GM18505 (cell line): Measurements from ENCODE around the gene RAD9A.

Experiments
- ATAC-seq: cut with Tn5 transposase; IDR thresholded peaks from one replicate; pipeline ENCODE4 v1.9.1; 2021; ENCODE audit not compliant: unreplicated experiment
- POLR2A ChIP-seq: IDR thresholded peaks from 4 replicates; pipeline ENCODE4 v1.6.1; 2011; ENCODE audit warnings: borderline replicate concordance; ENCODE audit not compliant: insufficient read depth, insufficient read length; ENCODE audit errors: extremely low read depth

The RAD9A gene

DNA sequence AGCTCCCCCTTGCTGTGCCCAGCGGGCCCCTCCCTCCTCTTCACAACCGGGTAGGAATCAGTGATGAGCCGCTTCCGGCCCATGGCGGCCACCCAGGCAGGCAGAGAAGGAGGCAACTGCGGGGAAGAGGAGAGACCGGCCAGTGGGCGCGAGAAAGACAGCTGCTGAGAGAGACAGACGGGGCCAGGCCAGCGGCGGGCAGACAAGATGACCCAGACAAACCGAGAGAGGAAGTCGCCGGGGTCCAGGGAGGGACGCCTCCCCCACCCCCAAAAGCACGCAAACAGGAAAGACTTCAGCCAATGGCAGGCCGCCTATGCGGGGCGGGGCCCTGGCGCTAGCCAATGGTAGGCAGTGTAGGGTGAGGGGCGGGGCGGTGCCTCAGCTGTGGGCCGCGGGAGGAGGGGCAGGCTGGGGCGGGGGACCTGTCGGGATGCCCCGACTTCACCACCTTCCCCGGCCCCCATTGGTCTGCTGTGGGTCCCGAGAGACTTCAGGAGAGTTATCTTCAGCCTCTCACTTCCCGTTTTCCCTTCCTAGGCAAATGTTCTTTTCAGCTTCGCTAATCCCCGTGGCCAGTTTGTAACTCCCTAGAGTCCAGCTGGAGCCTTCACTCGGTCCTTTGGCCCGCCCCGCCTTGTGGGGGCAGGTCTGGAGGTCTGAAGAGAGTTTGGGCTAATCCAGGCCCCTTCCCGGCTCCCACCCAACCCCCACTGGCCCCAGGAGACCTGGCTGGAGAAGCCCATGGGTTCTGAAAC lies 38.3 kb upstream of the RAD9A start, which contains the start of gene POLD4:
Gene POLD4, minus strand, starts transcription at position 230 of the 758 bp plus-strand sequence. Its CDS starts 147 bp downstream, at position 83.
- ATAC-seq: peak; percentile 75
- TF ChIP-seq POLR2A: peak; percentile 93

DNA sequence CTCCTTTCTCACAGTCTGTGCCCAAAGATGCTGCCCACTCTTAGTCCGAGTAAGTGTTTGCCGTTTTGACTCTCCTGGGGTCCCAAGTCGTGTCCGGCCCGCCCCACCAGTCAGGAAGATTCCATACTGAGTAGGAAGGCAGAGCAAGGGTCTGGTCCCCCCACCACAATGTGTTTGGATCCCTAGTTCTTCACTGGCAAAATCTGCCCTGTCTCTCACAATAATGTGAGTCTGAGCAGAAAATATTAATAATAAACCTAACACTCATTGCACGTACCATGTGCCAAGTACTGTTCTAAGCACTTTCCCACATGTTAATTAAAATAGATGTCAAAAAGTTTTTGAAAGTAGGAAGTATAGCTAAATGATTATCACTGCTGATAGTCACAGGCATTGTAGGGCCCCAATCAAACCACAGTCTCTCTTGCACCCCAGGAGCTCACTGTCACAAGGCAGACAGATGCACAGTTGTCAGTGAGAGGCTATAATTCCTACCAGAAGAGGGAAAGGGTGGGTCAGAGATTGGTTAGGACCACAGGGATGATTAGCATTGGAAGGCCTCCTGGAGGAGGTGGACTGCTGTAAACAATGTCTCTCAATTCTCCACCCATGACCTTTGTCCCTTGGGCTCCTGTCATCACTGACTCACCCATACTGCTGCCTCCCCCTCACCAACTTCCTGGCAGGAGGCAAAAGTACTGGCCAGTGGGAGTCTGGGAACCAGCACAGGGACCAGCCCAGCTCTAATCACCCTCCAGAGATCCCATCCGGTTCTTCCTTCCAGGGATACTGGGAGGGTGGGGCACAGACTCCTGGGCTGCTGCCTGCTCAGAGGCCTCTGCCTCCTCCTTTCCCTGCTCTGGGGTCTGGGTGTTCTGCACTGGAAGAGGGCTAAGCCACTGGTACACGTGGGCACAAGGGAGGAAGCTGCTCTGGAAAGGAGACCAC lies 37.4 kb upstream of the RAD9A start:
- TF ChIP-seq POLR2A: peak; percentile 17
- peak; percentile 3 for ATAC-seq

DNA sequence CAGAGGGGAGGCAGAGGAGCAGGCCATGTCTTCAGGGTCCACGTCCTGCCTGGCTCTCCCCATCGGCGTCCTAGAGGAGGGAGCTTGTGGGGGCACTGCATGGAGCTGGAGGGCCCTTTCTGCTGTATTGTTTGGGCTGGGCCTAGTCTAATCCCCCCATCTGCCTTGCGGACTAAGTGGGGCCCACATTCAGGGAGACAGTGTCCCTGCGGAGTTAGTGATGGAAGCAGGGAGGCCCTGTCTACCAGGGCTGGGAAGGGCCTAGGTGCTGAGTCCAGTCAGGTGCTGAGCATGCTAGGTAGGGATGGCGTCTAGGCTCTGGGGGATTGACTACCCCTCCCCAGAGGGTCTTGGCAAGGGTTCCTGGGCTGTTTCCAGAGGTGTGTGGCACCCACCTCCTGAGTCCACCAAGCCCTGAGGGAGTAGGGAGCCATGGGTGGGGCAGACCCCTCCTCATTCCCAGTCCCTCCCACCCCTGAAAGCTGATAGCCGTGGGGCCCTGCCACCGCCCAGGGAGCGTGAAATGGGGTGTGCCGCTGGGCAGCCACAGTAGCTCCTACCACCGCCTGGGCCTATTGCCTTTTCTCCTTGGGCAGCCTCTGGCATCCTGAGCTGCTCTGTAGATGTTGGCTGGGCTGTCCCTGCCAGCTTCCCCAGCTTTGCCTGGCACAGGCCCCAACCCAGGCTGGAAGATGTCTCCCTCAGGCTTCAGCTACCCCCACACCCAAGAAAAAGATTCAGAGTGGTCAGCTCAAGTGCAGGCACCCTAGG lies 36.6 kb upstream of the RAD9A start:
- TF ChIP-seq POLR2A: no peak
- no peak for ATAC-seq

DNA sequence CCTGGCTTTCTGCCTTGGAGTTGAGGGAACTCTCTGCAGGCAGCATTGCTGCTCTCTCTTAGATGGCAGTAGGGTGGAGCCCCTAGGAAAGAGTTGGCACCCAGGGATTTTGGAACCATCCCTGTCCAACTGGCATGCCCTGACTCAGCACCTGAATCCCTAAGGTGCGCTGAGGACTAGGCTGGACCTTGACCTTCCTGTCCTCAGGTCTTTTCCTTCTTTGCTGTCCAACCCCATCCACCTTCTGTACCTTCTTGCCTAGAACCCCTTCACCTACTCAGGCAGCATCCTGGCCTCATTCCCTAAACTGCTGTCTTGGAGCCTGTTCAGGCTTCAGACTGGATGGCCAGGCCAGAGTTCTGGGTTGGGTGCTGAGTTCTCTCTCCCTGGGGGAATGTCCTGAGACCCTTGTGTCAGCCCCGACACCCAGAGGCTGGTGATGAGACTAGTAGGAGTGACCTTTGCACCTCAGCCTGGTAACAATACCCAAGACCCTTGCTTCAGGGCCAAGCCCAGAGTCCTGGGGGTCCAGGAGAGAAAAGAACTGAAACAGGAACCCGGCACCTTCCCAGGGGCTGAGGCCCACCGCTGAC lies 35.9 kb upstream of the RAD9A start:
- TF ChIP-seq POLR2A: no peak
- ATAC-seq: no peak

DNA sequence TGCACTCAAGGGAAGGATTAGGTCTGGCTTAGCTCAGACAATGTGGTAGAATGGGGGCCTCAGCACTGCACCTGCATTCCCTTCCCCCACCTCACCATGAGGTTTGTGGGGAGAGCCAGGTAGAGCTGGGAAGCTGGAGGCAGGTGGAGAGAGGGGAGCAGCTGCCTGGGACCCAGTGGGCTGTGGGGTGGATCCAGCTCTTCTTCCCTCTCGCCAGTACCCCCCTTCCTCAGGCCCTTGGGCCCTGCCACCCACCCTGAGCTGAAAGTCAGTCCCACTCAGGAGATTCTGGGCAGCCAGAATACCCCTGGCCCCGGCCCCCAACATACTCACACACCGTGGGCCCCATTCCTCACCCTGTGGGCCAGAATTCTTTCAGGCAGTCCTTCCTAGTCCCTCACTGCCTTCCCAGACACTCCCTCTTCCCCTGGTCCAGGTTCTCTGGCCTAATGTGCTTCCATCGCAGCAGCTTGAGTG lies 35.4 kb upstream of the RAD9A start:
- ATAC-seq: no peak
- TF ChIP-seq POLR2A: no peak

DNA sequence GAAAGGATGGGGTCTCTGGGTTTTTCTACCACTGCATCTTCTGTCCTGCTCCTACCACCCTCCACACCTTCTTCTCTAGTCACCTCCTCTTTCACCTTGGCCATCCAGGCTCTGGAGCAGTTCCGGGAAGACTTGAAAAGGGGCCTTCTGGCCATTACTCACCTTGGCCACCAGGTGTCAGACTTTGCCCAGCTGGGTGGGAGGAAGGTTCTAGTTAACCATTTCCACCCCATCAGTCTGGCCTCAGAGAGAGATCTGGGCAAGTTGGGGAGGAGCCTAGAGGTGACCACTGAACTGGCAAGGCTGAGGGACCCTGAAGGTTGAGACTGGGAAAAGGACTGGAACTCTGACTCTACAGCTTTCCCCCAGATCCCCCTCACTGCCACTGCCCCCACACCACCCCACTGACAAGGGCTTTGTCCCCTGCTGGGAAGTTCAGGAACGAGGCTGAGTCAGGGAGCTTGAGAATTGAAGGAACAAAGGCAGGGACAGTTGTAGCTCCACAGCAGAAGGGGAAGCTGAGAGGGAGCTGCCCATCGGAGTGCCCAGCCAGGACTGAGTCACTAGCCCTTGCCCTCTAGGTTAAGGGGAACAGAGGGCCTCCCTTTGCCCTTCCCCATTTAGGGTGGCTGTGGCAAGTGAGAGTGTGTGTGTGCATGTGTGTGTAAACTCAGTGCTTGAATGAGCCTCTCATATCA lies 34.8 kb upstream of the RAD9A start:
- TF ChIP-seq POLR2A: no peak
- no peak for ATAC-seq

DNA sequence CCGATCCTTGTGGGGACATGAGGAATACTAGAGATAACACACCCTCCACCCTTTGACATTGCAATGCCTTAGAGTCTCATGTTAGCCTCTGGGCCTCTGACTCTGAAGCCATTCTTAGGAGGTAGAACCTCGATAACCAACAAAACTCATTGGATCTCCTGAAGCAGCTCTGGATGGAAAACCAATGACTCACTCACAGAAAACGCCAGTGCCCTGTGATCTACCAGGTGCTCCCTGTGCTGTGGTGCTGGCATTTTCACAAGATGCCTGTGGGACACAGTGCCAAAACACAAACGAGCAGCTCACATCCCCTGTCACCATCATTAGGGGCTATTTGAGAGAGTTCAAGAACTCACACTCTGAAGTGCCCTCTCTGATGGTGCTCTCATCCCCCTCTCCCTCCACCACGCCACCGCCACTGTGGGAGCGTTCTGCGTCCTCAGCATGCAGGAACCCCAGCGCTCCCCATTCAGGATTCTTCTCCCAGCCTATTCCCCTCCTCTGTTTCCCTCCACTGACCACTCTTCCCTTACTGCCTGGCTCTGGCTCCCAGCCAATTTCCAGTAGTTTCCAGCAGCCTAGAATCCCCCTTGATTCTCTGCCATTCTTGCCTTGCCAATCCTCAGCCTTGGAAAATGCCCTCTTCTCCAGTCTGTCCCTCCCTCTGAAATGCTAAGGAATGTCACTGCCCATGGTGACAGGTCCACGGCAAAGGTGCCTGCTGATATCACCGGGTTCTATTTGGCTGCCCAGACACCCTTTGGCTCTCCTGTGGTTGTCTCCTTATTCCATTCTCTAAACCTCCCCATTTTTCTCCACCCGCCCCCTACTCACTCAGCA lies 33.7 kb upstream of the RAD9A start:
- no peak for ATAC-seq
- TF ChIP-seq POLR2A: no peak

DNA sequence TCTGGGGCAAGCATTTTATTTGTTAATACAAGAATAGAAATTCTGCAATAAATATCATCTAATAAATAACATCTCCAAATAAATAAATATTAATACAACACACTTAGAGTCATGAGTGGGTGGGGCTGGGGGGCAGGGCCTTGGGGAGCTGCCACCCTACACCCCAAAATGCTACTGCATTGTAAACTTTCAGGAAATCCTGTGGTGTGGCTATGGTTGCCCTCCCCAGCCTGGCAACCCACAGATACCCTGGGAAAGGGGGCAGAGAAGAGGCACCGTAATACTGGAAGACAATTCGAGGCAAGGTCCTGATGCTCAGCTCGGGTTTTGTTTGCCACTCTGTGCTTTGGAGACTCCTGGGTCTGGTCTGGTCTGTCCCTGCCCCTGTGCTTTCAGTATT lies 27.6 kb upstream of the RAD9A start:
- TF ChIP-seq POLR2A: no peak
- no peak for ATAC-seq

DNA sequence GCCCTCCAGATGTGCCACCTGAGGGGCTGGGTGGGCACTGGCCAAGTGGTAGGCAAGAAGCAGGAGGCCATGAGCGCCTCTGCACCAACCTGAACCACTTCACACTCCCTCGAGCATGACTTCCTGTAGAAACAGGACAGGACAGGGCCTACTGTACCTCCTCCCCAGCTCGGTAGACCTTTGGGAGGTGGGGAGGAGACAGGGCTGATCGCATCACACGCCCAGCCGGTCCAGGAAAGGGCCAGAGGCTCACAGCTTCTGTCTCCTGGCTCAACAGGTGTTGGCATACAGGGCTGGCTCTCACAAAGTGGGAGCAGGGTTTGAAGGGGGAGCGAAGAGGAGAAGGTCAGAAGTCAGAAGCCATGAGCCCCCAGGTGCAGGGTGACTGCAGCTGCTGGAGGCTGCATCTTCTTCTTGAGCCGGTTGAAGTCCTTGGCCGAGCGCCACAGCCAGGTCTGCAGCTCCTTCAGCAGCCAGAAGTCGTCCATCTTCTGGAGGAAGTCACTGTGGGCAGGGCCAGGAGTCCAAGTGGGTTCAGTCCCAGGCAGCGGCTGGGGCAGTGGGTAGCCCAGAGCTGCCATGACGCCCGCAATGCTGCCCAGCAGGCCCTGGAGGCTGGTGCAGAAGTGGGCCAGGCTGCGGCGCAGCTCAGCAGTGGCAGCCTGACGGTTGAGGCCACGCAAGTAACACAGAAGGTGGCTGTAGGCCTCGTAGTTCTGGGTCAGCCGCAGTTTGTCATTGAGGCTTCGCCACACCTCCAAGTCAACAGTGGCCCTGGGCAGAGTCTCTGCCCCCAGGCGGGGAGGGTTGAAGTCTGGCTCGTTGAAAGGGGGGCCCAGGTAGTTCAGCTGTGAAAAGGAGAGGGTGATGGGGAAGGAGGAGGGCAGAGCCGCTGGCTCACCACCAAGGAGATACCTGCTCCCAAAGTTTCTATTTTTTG lies 26.7 kb upstream of the RAD9A start:
- no peak for ATAC-seq
- TF ChIP-seq POLR2A: no peak

DNA sequence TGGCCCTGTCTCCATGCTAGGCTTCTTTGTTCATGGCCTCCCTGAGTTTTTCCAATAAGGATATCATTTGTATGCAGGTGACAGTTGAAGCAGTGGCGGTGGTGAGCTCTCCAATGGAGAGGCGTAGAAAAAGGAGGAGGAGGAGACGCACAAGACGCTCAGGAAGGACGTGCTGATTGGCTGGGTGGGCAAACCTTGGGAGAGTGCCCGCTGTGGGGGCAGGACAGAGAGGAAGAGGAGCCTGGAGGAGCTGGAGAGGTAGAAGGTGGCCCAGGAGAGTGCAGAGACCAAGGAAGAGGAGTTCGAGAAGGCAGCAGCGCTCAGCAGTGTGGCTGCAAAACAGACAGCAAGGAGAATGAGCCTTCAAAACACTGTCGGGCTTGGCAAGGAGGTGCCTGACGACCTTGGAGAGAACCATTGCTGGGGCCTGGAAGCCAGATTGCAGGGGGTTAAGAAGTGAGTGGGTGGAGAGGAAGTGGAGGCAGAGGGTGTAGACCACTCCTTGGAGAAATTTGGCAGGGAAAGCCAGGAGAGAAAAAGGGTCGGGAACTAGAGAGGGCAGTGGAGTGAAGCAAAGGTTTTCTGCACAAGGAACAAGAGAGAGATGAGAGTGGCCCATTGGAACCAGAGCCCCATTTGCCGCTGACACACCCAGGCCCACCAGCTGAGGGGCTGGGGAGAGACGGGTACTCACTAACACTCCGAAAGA lies 25.9 kb upstream of the RAD9A start:
- TF ChIP-seq POLR2A: no peak
- no peak for ATAC-seq
